Measurements from ENCODE around the gene CAST. TPM values are rescaled to one million over a fixed set of nuclear protein-coding genes. Genes with fewer than 3 reads are reported as not detected.
A peak's percentile ranks its signal among the peaks of the same experiment; 100 is the strongest.

The CAST gene
- total RNA-seq, 1 donor from 2014 or later, result 260 TPM

GRCh38 chr5:96822686-96823459 lies 160.7 kb downstream of the CAST start:
- Histone ChIP-seq H3K4me1 (peaks cover 6% of the 10 kb centered on the region), H3K27ac (no peak overlapping the region), H3K9me3 (no peaks in the 10 kb centered on the region), H3K27me3 (peaks cover 4% of the 10 kb centered on the region), H3K4me3 (no peak overlapping the region), H3K36me3 (no peaks in the 10 kb centered on the region)
- no peak for TF ChIP-seq CTCF (IDR thresholded peaks at IDR 0.05)
- ATAC-seq (no peak), DNase-seq (no peak)
- intact Hi-C loops (cut with DNase I), result no loop called here

GRCh38 chr5:96823900-96824380 lies 161.8 kb downstream of the CAST start:
- Histone ChIP-seq H3K4me1 (peaks cover 6% of the 10 kb centered on the region), H3K36me3 (no peaks in the 10 kb centered on the region), H3K9me3 (no peaks in the 10 kb centered on the region), H3K4me3 (no peak overlapping the region), H3K27ac (no peak overlapping the region), H3K27me3 (peaks cover 4% of the 10 kb centered on the region)
- peak; percentile 21 for ATAC-seq
- no peak for DNase-seq
- TF ChIP-seq CTCF (IDR thresholded peaks at IDR 0.05), result no peak
- intact Hi-C loops (cut with DNase I), result no loop called here

Other genes with a start within 250 kb of the CAST start
- gene PCSK1, start 229.1 kb upstream of the CAST start, total RNA-seq, result not detected
- gene ERAP1, start 145.6 kb downstream of the CAST start, total RNA-seq, result 61.3 TPM
- gene ERAP2, start 214.1 kb downstream of the CAST start, total RNA-seq, result 26.9 TPM